Lower leg skin (tissue), 3 donors: ENCODE measurements around the gene SH3TC2.

Experiments
- POLR2A ChIP-seq, 2 donors: fragments of 450-650 bp; IDR thresholded peaks; one replicate each; pipeline ENCODE4 v1.6.1; 2016 to 2017; ENCODE audit warnings: antibody characterized with exemption in 2 of 2, mild to moderate bottlenecking in 1 of 2, moderate library complexity in 1 of 2
- TF ChIP-seq, protein P1 (sequence below), 3 donors: fragments of 450-650 bp; IDR thresholded peaks; one replicate each; pipeline ENCODE4 v1.5.1; 2016; ENCODE audit warnings: antibody characterized with exemption in 3 of 3, mild to moderate bottlenecking in 3 of 3, moderate library complexity in 2 of 3

DNA sequence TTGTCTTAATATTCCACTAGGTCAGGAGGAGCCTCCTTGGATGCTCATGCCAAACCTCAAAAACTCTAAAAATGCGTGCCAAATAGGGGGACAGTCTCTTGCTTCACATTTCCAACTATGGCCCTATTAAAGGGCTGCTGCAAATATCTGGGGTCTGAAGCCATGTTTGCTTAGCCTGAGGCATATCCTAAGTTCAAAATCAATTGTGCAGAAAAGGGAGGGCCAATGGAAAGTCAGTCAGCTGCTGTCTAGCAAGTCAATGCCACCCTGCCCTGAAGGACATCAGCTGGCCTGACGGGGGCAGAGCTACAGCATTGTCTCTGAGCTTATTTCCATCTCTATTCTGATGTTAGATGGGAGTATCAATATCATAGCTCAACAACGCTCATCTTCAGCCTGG, 93.6 kb downstream of the SH3TC2 start:
- TF ChIP-seq, protein P1, sequence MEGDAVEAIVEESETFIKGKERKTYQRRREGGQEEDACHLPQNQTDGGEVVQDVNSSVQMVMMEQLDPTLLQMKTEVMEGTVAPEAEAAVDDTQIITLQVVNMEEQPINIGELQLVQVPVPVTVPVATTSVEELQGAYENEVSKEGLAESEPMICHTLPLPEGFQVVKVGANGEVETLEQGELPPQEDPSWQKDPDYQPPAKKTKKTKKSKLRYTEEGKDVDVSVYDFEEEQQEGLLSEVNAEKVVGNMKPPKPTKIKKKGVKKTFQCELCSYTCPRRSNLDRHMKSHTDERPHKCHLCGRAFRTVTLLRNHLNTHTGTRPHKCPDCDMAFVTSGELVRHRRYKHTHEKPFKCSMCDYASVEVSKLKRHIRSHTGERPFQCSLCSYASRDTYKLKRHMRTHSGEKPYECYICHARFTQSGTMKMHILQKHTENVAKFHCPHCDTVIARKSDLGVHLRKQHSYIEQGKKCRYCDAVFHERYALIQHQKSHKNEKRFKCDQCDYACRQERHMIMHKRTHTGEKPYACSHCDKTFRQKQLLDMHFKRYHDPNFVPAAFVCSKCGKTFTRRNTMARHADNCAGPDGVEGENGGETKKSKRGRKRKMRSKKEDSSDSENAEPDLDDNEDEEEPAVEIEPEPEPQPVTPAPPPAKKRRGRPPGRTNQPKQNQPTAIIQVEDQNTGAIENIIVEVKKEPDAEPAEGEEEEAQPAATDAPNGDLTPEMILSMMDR (IDR thresholded peaks at IDR 0.05): no peak
- TF ChIP-seq POLR2A (IDR thresholded peaks at IDR 0.05): no peak
